LNCAP (cell line): Measurements from ENCODE around the gene DEGS2.

Experiments used
- CTCF ChIP-seq: fragments of 450-650 bp; IDR thresholded peaks from 2 replicates; pipeline ENCODE4 v1.5.1; 2017; ENCODE audit warnings: mild to moderate bottlenecking

The DEGS2 gene

GRCh38 chr14:100146531-100147091 lies 12.8 kb downstream of the DEGS2 start:
- TF ChIP-seq CTCF, result no peak

GRCh38 chr14:100145682-100146464 lies 13.6 kb downstream of the DEGS2 start:
- TF ChIP-seq CTCF, result no peak

DNA sequence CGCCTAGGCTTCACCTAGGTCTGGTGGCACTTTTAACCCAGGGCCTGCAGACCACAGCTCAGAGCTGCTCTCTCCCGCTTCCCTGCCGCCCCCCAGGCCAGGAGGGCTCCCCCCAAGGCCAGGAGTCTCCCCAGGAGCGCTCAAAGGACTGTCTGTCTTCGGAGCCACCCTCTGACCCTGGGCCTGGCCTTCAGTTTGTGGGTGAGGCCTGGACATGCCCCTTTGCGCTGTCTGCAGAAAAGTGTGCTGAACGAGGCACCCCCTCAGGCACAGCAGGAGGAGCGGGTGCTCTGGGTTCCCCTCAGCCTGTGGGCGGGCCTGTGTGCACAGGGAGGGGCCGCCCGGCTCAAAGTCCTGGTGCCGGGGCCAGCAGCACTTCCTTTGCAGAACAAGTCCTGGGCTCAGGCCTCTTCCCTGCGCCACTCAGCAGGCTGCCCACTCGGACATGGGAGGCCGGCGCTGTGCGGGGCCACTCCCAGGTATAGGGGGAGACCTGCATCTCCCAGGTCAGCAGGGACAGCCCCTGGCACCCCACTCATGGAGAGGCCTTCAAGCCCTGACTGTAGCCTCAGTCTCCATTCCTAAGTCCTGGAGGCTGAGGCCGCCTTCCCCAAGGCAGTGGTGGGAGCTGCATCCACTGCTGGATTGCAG lies 14.3 kb downstream of the DEGS2 start:
- TF ChIP-seq CTCF, result no peak

- TF ChIP-seq CTCF, result no peak
Measured at GRCh38 chr14:100144645-100144995, 14.8 kb downstream of the DEGS2 start.

DNA sequence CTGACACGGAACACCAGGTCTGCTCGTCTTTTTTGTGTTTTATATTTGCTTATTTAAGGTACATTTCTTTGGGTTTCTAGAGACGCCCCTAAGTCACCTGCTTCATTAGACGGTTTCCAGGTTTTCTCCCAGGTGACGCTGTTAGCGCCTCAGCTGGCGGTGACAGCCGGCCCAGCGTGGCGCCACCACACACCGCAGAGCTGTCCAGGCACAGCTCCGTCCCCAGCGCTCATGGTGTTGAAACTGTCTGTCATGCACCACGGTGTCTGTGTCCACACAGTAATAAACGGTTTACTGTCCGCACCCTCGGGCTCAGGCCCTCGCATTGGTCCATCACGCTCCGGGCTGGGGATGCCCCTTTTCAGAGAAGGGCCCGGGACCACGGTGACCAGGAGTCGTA lies 15.5 kb downstream of the DEGS2 start:
- no peak for TF ChIP-seq CTCF

- TF ChIP-seq CTCF, result no peak
Measured at GRCh38 chr14:100143523-100143922, 15.9 kb downstream of the DEGS2 start.

- TF ChIP-seq CTCF, result no peak
Measured at GRCh38 chr14:100142073-100143040, 17.1 kb downstream of the DEGS2 start.
